Psoas muscle (tissue), 8 donors: ENCODE measurements around the gene ACOXL. TPM values are rescaled to one million over a fixed set of nuclear protein-coding genes. Genes with fewer than 3 reads are reported as not detected.

Source experiments
- ATAC-seq, 4 donors: fragments of 200-7000 bp; cut with Tn5 transposase; one replicate each; pipeline ENCODE4 v1.9.1; 2020; ENCODE audit warnings: moderate library complexity in 3 of 4, mild to moderate bottlenecking in 2 of 4
- DNase-seq, 2 donors: peaks; one replicate each; pipeline ENCODE4 v3.0.0-alpha.2; 2020
- H3K27ac ChIP-seq: fragments of 200-600 bp; one replicate; pipeline ENCODE4 v1.8.0; 2022
- H3K27me3 ChIP-seq, 3 donors: fragments of 200-600 bp in 1 of 3; one replicate each; pipeline versions ENCODE4 v1.6.1 to v1.8.0; 2013 to 2022; ENCODE audit warnings: low read length in 2 of 3, mild to moderate bottlenecking in 2 of 3, moderate library complexity in 1 of 3; ENCODE audit not compliant: insufficient read depth in 3 of 3
- H3K36me3 ChIP-seq, 2 donors: fragments of 200-600 bp in 1 of 2; one replicate each; pipeline versions ENCODE4 v1.6.1 to v1.8.0; 2013 to 2022; ENCODE audit warnings: low read depth in 1 of 2, mild to moderate bottlenecking in 1 of 2, moderate library complexity in 1 of 2; ENCODE audit not compliant: insufficient read depth in 1 of 2
- H3K4me1 ChIP-seq: fragments of 200-600 bp; one replicate; pipeline ENCODE4 v1.8.0; 2022
- H3K4me3 ChIP-seq: fragments of 200-600 bp; one replicate; pipeline ENCODE4 v1.8.0; 2022; ENCODE audit warnings: mild to moderate bottlenecking
- H3K9me3 ChIP-seq: fragments of 200-600 bp; one replicate; pipeline ENCODE4 v1.8.0; 2022
- WGBS, 3 donors: extraction: QIAGEN DNeasy Blood & Tissue Kit; methylation state at CpG; one replicate each; pipeline versions ENCODE4 v1.1.6 to v1.1.7; 2013; 5-methylcytosine and 5-hydroxymethylcytosine counted together
- intact Hi-C, 2 donors: fragments of 100-400 bp; cut with DNase I; formaldehyde crosslinking; loops; one replicate each; pipeline versions ENCODE4 v1.11.0 to v1.14.2; 2022
- polyA plus RNA-seq, 3 donors: library from polyadenylated mRNA; stranded (reverse); fragments of 200-250 nt; gene quantifications; one replicate each; pipeline ENCODE4 v1.2.3, GENCODE V29; 2013
- total RNA-seq, 4 donors: library from RNA; stranded (reverse); fragmentation: NEBNext Ultra II Directional in 2 of 4; extraction: Animal tissue kit (Norgen Biotek cat#: 25700) in 2 of 4; gene quantifications; one replicate each; pipeline versions ENCODE4 v1.2.1 to v1.2.4, GENCODE V29; 2021 to 2023
- TF ChIP-seq, protein P1 (sequence below): fragments of 200-600 bp; IDR thresholded peaks from one replicate; pipeline ENCODE4 v1.8.0; 2022; ENCODE audit warnings: antibody characterized with exemption
- donor health status: healthy with polysubstance abuse.
- donor health status: DM: no; HTN: no; CAD: no; lungs with moderate emphysema.
- donor health status: Bipolar disorder and iron deficiency.
- donor health status: healthy.
- donor health status: DM: yes; HTN: yes; CAD: no.
- donor health status: DM: no; HTN: no; CAD: no.
- donor health status: DM: no; HTN: no; CAD: no.
- donor health status: DM: yes; HTN: yes; CAD: no.

ACOXL gene
- total and polyA plus RNA-seq, 7 donors, result 0.01 TPM; not detected in 6

- Histone ChIP-seq H3K27ac (no peak overlapping the region), H3K27me3 (peaks cover 0 to 1% (median 0%) of the 10 kb centered on the region in 3 donors), H3K4me3 (no peak overlapping the region), H3K4me1 (no peaks in the 10 kb centered on the region), H3K36me3 (no peaks in the 10 kb centered on the region), H3K9me3 (no peaks in the 10 kb centered on the region)
- intact Hi-C loops, result no loop called here
- TF ChIP-seq, protein P1, sequence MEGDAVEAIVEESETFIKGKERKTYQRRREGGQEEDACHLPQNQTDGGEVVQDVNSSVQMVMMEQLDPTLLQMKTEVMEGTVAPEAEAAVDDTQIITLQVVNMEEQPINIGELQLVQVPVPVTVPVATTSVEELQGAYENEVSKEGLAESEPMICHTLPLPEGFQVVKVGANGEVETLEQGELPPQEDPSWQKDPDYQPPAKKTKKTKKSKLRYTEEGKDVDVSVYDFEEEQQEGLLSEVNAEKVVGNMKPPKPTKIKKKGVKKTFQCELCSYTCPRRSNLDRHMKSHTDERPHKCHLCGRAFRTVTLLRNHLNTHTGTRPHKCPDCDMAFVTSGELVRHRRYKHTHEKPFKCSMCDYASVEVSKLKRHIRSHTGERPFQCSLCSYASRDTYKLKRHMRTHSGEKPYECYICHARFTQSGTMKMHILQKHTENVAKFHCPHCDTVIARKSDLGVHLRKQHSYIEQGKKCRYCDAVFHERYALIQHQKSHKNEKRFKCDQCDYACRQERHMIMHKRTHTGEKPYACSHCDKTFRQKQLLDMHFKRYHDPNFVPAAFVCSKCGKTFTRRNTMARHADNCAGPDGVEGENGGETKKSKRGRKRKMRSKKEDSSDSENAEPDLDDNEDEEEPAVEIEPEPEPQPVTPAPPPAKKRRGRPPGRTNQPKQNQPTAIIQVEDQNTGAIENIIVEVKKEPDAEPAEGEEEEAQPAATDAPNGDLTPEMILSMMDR, result no peak
- DNase-seq, result no peak
- WGBS, 3 donors, result 81 to 84% (median 82%) methylated on average over 24 of the region's 24 CpGs
- ATAC-seq, result no peak
Observed at GRCh38 chr2:110874453-110875383, 142.3 kb downstream of the ACOXL start.

GRCh38 chr2:110875384-110875725 is 143.0 kb downstream of the ACOXL start:
- Histone ChIP-seq H3K36me3 (no peaks in the 10 kb centered on the region), H3K4me1 (no peaks in the 10 kb centered on the region), H3K27ac (no peak overlapping the region), H3K4me3 (no peak overlapping the region), H3K27me3 (peaks cover 0 to 1% (median 0%) of the 10 kb centered on the region in 3 donors), H3K9me3 (no peaks in the 10 kb centered on the region)
- DNase-seq, result no peak
- intact Hi-C loops, result no loop called here
- ATAC-seq, result no peak
- 89 to 92% (median 91%) methylated on average over 6 of the region's 6 CpGs for WGBS, 3 donors
- TF ChIP-seq, protein P1, result no peak

GRCh38 chr2:110876167-110876999 is 144.0 kb downstream of the ACOXL start:
- H3K4me1 ChIP-seq, result no peaks in the 10 kb centered on the region
- WGBS, 3 donors, result 89 to 92% (median 91%) methylated on average over 18 of the region's 18 CpGs
- H3K27me3 ChIP-seq, result peaks cover 0 to 1% (median 0%) of the 10 kb centered on the region in 3 donors
- intact Hi-C loops, result no loop called here
- ATAC-seq, result no peak
- H3K27ac ChIP-seq, result no peak overlapping the region
- TF ChIP-seq, protein P1, result no peak
- no peak for DNase-seq
- H3K9me3 ChIP-seq, result no peaks in the 10 kb centered on the region
- H3K4me3 ChIP-seq, result no peak overlapping the region
- H3K36me3 ChIP-seq, result no peaks in the 10 kb centered on the region

- H3K27ac ChIP-seq, result no peak overlapping the region
- DNase-seq (no peak), ATAC-seq (no peak)
- no peaks in the 10 kb centered on the region for H3K36me3 ChIP-seq
- no peaks in the 10 kb centered on the region for H3K9me3 ChIP-seq
- no peak overlapping the region for H3K4me3 ChIP-seq
- 57 to 59% (median 58%) methylated on average over 18 of the region's 18 CpGs for WGBS, 3 donors
- no peaks in the 10 kb centered on the region for H3K4me1 ChIP-seq
- intact Hi-C loops, result no loop called here
- TF ChIP-seq, protein P1, result no peak
- H3K27me3 ChIP-seq, result peaks cover 0 to 1% (median 0%) of the 10 kb centered on the region in 3 donors
Observed at GRCh38 chr2:110877031-110877827, 144.9 kb downstream of the ACOXL start.
